Keratinocyte (primary cell): ENCODE measurements around the gene CYP17A1. TPM values are rescaled to one million over a fixed set of nuclear protein-coding genes. Genes with fewer than 3 reads are reported as not detected.
"Not testable (repeated sequence)": the region's sequence is repeated elsewhere in the genome, so short reads cannot be mapped to it uniquely, and the experiment has no call there.

ENCODE experiments used
- DNase-seq: peaks from one replicate; pipeline ENCODE4 v3.0.0-alpha.2; 2011; ENCODE audit warnings: low read depth, missing footprints, low spot score
- FAIRE-seq: peaks from 2 replicates; lab custom pipeline; 2011; peaks lifted over from hg19 to GRCh38; lab: Jason Lieb, UNC
- H2AFZ ChIP-seq: 2 replicates; pipeline ENCODE4 v1.6.0; 2012; ENCODE audit warnings: low read length, control low read depth, inconsistent platforms; ENCODE audit not compliant: control insufficient read depth
- H3K27ac ChIP-seq: 2 replicates; pipeline ENCODE4 v1.5.1; 2011; ENCODE audit warnings: low read length; ENCODE audit not compliant: control insufficient read depth, insufficient read depth
- H3K27me3 ChIP-seq: 3 replicates; pipeline ENCODE4 v1.6.0; 2011; ENCODE audit warnings: low read length; ENCODE audit not compliant: control insufficient read depth, insufficient read depth; ENCODE audit errors: extremely low read depth
- H3K36me3 ChIP-seq, 2 experiments: 2 replicates in 1 of 2; 3 replicates in 1 of 2; pipeline ENCODE4 v1.5.1; 2011; ENCODE audit warnings: low read length in 2 of 2, mild to moderate bottlenecking in 1 of 2; ENCODE audit not compliant: control insufficient read depth in 2 of 2, insufficient read depth in 2 of 2; ENCODE audit errors: extremely low read depth in 1 of 2
- H3K4me1 ChIP-seq: 3 replicates; pipeline ENCODE4 v1.5.1; 2011; ENCODE audit warnings: low read length; ENCODE audit not compliant: control insufficient read depth, insufficient read depth; ENCODE audit errors: extremely low read depth
- H3K4me2 ChIP-seq: 3 replicates; pipeline ENCODE4 v1.6.0; 2011; ENCODE audit warnings: low read depth, low read length; ENCODE audit not compliant: control insufficient read depth, insufficient read depth; ENCODE audit errors: extremely low read depth
- H3K4me3 ChIP-seq, 3 experiments: fragments of 200-600 bp in 1 of 3; sonication (generic) in 1 of 3; 2 replicates in 2 of 3; 3 replicates in 1 of 3; pipeline ENCODE4 v1.5.1; 2011 to 2016; ENCODE audit warnings: low read length in 3 of 3, mild to moderate bottlenecking in 3 of 3, control low read depth in 2 of 3, inconsistent platforms in 1 of 3, low read depth in 1 of 3, mixed read lengths in 1 of 3, mixed run types in 1 of 3, moderate library complexity in 1 of 3; ENCODE audit not compliant: control insufficient read depth in 2 of 3, insufficient read depth in 2 of 3; ENCODE audit errors: extremely low read depth in 1 of 3
- H3K79me2 ChIP-seq: 2 replicates; pipeline ENCODE4 v1.6.0; 2012; ENCODE audit warnings: low read length; ENCODE audit not compliant: control insufficient read depth, insufficient read depth
- H3K9ac ChIP-seq: 3 replicates; pipeline ENCODE4 v1.6.0; 2011; ENCODE audit warnings: low read length; ENCODE audit not compliant: control insufficient read depth, insufficient read depth; ENCODE audit errors: extremely low read depth
- H3K9me1 ChIP-seq: 3 replicates; pipeline ENCODE4 v1.6.0; 2011; ENCODE audit warnings: low read length; ENCODE audit not compliant: control insufficient read depth, insufficient read depth; ENCODE audit errors: extremely low read depth
- H3K9me3 ChIP-seq: 2 replicates; pipeline ENCODE4 v1.5.1; 2012; ENCODE audit warnings: low read depth, low read length; ENCODE audit not compliant: control insufficient read depth
- H4K20me1 ChIP-seq: 3 replicates; pipeline ENCODE4 v1.6.0; 2011; ENCODE audit warnings: low read length; ENCODE audit not compliant: control insufficient read depth, insufficient read depth; ENCODE audit errors: extremely low read depth
- CTCF ChIP-seq, 3 experiments: IDR thresholded peaks in 1 of 3; conservative IDR thresholded peaks in 1 of 3; optimal IDR thresholded peaks in 1 of 3; 2 replicates in 2 of 3; 3 replicates in 1 of 3; pipeline versions ENCODE3 to v1.5.1; 2011; ENCODE audit warnings: low read length in 3 of 3, mild to moderate bottlenecking in 3 of 3, moderate library complexity in 2 of 3, control low read depth in 1 of 3, inconsistent platforms in 1 of 3; ENCODE audit not compliant: insufficient read depth in 2 of 3; ENCODE audit errors: extremely low read depth in 1 of 3
- EZH2 ChIP-seq: IDR thresholded peaks from one replicate; pipeline ENCODE4 v1.6.1; 2012; ENCODE audit warnings: inconsistent platforms, mild to moderate bottlenecking, low read length, moderate library complexity
- dilution Hi-C: fragments of 300-500 bp; cut with MboI; formaldehyde crosslinking; loops from one replicate; pipeline ENCODE4 v1.7.0; 2020; ENCODE audit warnings: low sequenced_read_pairs; ENCODE audit not compliant: extremely low pct_ligation_motif_present
- polyA plus RNA-seq, 5 experiments: library from polyadenylated mRNA; depleted of rRNA in 3 of 5; stranded (reverse) in 3 of 5; stranded (forward) in 1 of 5; unstranded in 1 of 5; fragments of >200 nt; gene quantifications; 1 replicate in 1 of 5; 2 replicates in 3 of 5; 3 replicates in 1 of 5; pipeline versions ENCODE4 v1.2.1 to v1.2.3, GENCODE V29; 2011 to 2012; ENCODE audit warnings: missing spikeins in 2 of 5, low read depth in 1 of 5, low replicate concordance in 1 of 5

The CYP17A1 gene
- polyA plus RNA-seq, 1 donor (not counting 4 experiments of a cell fraction or from before 2014, with no cell fraction given), result not detected

DNA sequence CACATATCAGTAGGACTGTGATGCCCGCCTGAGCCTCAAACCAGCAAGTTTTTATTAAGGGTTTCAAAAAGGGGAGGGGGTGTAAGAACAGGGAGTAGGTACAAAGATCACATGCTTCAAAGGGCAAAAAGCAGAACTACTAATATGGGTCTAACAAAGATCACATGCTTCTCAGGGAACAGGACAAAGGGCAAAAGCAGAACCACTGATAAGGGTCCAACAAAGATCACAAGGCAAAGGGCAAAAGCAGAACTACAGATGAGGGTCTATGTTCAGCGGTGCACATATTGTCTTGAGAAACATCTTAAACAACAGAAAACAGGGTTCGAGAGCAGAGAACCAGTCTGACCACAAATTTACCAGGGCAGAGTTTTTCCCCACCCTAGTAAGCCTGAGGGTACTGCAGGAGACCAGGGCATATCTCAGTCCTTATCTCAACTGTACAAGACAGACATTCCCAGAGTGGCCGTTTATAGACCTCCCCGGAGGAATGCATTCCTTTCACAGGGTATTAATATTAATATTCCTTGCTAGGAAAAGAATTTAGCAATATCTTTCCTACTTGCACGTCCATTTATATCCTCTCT, 7.1 kb upstream of the CYP17A1 start:
- H3K9me3 ChIP-seq, H3K9me1 ChIP-seq, FAIRE-seq, H3K9ac ChIP-seq, H3K4me3 ChIP-seq, H3K4me2 ChIP-seq, H3K36me3 ChIP-seq, H4K20me1 ChIP-seq, H3K4me1 ChIP-seq, H3K27me3 ChIP-seq, H3K27ac ChIP-seq, DNase-seq, H3K79me2 ChIP-seq, H2AFZ ChIP-seq: not testable (repeated sequence)
- dilution Hi-C loops, result loop anchor here (25.0 kb wide), 1 partner anchor 243 kb away; no protein-coding TSS in a partner anchor

DNA sequence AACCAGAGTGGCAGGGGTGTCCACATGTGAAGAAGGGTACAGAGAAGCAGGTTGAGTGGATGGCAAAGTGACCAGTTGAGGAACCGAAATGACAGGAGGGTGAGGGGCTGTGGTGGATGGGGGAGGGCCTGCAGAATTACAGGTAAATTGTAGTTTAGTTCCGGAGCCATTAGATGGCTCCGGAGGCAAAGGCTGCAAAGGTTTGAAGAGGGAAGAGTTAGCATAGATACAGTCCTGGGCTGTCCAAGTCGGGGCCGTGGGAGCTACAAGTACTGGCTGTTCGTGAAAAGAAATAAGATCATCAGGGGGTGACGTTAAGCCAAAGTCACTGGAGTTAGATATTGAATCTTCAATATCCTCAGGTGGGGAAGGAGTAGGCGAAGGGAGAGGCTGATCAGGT, 5.9 kb upstream of the CYP17A1 start:
- not testable (repeated sequence) for H3K4me3 ChIP-seq, FAIRE-seq, H3K4me1 ChIP-seq, H3K36me3 ChIP-seq, H3K9me3 ChIP-seq, H3K4me2 ChIP-seq, H4K20me1 ChIP-seq, H3K9ac ChIP-seq, H3K27me3 ChIP-seq, H3K79me2 ChIP-seq, H3K9me1 ChIP-seq, H3K27ac ChIP-seq, H2AFZ ChIP-seq, DNase-seq
- dilution Hi-C loops, result loop anchor here (25.0 kb wide), 1 partner anchor 244 kb away; no protein-coding TSS in a partner anchor

DNA sequence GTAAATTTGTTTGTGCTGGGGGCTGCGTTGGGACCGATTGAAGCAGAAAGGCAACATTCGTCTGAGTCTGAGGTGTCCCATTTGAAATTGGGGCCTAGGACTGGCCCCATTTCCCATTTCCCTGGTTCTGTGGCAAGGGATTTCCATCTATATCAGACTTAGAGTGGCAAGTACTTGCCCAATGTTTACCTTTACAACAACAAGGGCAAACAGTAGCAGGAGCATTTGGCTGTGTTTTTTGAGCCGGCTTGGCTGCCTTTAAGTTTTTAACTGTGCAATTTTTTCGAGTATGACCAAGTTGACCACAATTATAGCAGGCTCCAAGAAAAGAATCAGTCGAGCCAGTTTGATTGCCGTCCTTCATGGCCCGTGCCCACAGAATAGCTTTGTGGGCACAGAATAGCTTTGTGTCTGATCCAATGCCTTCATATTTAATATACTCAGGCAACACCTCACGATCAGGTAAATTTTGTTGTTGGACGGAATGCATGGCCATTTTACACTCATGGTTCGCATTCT, 4.7 kb upstream of the CYP17A1 start:
- Histone ChIP-seq H3K9ac (no peak overlapping the region), H3K9me3 (no peaks in the 10 kb centered on the region), H3K9me1 (no peaks in the 10 kb centered on the region), H4K20me1 (no peaks in the 10 kb centered on the region), H3K4me1 (no peaks in the 10 kb centered on the region), H3K36me3 (no peaks in the 10 kb centered on the region), H3K27ac (no peak overlapping the region), H3K4me3 (no peak overlapping the region), H3K79me2 (no peaks in the 10 kb centered on the region), H2AFZ (no peak overlapping the region), H3K4me2 (no peak overlapping the region), H3K27me3 (no peaks in the 10 kb centered on the region)
- DNase-seq (no peak), FAIRE-seq (no peak)
- dilution Hi-C loops, result loop anchor here (25.0 kb wide), 1 partner anchor 245 kb away; no protein-coding TSS in a partner anchor
- TF ChIP-seq EZH2, result no peak
- TF ChIP-seq CTCF (optimal IDR thresholded peaks at IDR 0.05 in 1 of 3, IDR thresholded peaks at IDR 0.05 in 1 of 3, conservative IDR thresholded peaks at IDR 0.05 in 1 of 3; ENCODE audit: extremely low read depth in 1 of 3, insufficient read depth in 2 of 3, low read length in 3 of 3), result no peak

DNA sequence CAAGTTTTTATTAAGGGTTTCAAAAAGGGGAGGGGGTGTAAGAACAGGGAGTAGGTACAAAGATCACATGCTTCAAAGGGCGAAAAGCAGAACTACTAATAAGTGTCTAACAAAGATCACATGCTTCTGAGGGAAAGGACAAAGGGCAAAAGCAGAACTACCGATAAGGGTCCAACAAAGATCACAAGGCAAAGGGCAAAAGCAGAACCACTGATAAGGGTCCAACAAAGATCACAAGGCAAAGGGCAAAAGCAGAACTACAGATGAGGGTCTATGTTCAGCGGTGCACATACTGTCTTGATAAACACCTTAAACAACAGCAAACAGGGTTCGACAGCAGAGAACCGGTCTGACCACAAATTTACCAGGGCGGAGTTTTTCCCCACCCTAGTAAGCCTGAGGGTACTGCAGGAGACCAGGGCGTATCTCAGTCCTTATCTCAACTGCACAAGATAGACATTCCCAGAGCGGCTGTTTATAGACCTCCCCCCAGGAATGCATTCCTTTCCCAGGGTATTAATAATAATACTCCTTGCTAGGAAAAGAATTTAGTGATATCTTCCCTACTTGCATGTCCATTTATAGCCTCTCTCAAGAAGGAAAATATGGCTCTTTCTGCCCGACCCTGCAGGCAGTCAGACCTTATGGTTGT, 1.2 kb upstream of the CYP17A1 start:
- not testable (repeated sequence) for DNase-seq, H3K36me3 ChIP-seq, H3K9ac ChIP-seq, H3K9me3 ChIP-seq, H3K4me1 ChIP-seq, H3K27ac ChIP-seq, H3K27me3 ChIP-seq, H3K4me3 ChIP-seq, H3K79me2 ChIP-seq, H3K9me1 ChIP-seq, H2AFZ ChIP-seq, FAIRE-seq, H4K20me1 ChIP-seq, H3K4me2 ChIP-seq
- dilution Hi-C loops, result loop anchor here (25.0 kb wide), 1 partner anchor 249 kb away; no protein-coding TSS in a partner anchor
